MM.1S (cell line): ENCODE measurements around the gene WDFY3.

ENCODE experiments used
- EZH2 ChIP-seq: fragments of 300-600 bp; sonication (generic); optimal IDR thresholded peaks from 2 replicates; pipeline ENCODE3; 2017; ENCODE audit warnings: low read depth, mild to moderate bottlenecking, antibody characterized with exemption, low read length, mixed read lengths
- TF ChIP-seq, protein P1 (sequence below): fragments of 300-600 bp; sonication (generic); IDR thresholded peaks from 2 replicates; pipeline ENCODE4 v1.5.1; 2016; ENCODE audit warnings: antibody characterized with exemption, low read length, mixed read lengths

DNA sequence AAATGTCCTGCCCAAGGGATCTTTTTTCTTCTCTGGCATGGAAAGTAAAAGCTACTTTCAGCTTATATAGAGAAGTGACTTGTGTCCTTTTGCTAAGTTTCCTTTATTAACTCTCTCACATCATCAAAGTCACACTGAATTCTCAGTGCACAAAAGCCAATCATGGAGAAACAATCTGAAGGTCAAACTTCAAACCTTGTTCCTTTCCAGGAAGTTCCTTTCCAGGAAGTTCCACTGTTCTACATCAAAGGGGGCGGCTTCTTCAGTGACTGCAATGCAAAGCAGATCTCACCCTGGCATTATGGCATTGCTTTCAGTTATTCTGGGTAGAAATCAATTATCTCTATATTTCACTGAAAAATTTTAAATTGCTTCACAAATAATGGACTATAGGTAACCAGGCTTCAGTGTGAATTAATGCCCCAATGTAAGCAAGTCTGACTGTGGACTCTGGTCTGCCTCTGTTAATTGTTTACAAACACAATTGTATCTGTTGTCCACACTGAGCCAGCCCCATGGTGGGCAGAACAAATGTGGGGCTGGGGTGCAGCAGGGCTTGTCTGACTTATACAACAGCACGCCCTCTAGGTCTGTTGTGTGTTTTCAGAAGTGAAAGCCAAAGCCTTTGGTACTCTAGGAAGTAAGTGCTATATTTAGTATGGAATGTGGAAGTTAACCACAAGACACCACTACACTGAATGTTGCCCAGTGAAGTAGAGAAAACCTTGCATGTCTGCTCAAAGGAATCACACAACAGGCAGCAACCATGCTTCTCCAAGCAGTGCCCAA, 284.8 kb downstream of the WDFY3 start:
- TF ChIP-seq, protein P1, sequence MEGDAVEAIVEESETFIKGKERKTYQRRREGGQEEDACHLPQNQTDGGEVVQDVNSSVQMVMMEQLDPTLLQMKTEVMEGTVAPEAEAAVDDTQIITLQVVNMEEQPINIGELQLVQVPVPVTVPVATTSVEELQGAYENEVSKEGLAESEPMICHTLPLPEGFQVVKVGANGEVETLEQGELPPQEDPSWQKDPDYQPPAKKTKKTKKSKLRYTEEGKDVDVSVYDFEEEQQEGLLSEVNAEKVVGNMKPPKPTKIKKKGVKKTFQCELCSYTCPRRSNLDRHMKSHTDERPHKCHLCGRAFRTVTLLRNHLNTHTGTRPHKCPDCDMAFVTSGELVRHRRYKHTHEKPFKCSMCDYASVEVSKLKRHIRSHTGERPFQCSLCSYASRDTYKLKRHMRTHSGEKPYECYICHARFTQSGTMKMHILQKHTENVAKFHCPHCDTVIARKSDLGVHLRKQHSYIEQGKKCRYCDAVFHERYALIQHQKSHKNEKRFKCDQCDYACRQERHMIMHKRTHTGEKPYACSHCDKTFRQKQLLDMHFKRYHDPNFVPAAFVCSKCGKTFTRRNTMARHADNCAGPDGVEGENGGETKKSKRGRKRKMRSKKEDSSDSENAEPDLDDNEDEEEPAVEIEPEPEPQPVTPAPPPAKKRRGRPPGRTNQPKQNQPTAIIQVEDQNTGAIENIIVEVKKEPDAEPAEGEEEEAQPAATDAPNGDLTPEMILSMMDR: no peak
- no peak for TF ChIP-seq EZH2
